ENCODE data around the gene PPM1G.
A peak's percentile ranks its signal among the peaks of the same experiment; 100 is the strongest.
"Not testable (repeated sequence)": the region's sequence is repeated elsewhere in the genome, so short reads cannot be mapped to it uniquely, and the experiment has no call there.

PPM1G gene

DNA sequence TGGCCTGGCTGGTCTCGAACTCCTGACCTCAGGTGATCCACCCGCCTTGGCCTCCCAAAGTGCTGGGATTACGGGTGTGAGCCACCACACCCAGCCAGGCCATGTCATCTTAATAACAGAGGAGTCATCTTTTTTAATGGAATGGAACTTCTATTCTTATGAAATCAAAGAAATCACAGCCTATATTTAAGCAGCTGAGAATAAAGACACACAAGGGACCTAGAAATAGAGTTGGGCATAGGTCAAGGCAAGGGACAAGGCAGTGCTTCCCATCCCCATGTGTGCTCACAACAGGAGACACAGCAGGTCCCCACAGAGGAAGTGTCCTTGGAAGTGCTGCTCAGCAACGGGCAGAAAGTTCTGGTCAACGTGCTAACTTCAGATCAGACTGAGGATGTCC, 35.8 kb downstream of the PPM1G start:
- Mint-ChIP-seq H3K4me1 (peaks cover 29% of the 10 kb centered on the region), H3K36me3 (peaks cover 22% of the 10 kb centered on the region), H3K27me3 (no peaks in the 10 kb centered on the region), H3K27ac (no peak overlapping the region), H3K9me3 (no peaks in the 10 kb centered on the region), H3K4me3 (no peak overlapping the region)
- DNase-seq (ENCODE audit: low spot score in 2 of 2) (no peak), ATAC-seq (ENCODE audit: low read depth) (no peak)

DNA sequence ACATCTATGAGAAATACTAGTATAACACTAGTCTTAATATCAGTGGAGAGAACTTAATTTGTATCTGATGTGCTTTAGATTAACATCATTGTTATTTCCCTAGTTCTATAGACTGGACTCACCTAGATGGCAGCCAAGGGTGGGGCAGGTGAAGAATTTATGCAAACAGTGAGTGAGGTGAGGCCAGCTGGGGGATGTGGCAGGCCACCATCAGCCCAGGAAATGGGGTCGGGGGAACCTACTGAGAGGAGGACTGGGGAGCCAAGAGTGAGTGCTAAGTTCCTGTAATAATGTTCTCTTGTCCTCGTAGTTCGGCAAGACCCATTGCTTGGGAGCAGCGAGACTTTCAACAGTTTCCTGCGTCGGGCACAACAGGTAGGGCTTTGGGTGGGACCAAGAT, 36.5 kb downstream of the PPM1G start:
- ATAC-seq (ENCODE audit: low read depth), result no peak
- H3K4me1 Mint-ChIP-seq, result peaks cover 30% of the 10 kb centered on the region
- no peak overlapping the region for H3K4me3 Mint-ChIP-seq
- peaks cover 22% of the 10 kb centered on the region for H3K36me3 Mint-ChIP-seq
- H3K27me3 Mint-ChIP-seq, result no peaks in the 10 kb centered on the region
- no peak for DNase-seq (ENCODE audit: low spot score in 2 of 2)
- H3K9me3 Mint-ChIP-seq, result no peaks in the 10 kb centered on the region
- H3K27ac Mint-ChIP-seq, result peak overlapping the region; percentile 85

DNA sequence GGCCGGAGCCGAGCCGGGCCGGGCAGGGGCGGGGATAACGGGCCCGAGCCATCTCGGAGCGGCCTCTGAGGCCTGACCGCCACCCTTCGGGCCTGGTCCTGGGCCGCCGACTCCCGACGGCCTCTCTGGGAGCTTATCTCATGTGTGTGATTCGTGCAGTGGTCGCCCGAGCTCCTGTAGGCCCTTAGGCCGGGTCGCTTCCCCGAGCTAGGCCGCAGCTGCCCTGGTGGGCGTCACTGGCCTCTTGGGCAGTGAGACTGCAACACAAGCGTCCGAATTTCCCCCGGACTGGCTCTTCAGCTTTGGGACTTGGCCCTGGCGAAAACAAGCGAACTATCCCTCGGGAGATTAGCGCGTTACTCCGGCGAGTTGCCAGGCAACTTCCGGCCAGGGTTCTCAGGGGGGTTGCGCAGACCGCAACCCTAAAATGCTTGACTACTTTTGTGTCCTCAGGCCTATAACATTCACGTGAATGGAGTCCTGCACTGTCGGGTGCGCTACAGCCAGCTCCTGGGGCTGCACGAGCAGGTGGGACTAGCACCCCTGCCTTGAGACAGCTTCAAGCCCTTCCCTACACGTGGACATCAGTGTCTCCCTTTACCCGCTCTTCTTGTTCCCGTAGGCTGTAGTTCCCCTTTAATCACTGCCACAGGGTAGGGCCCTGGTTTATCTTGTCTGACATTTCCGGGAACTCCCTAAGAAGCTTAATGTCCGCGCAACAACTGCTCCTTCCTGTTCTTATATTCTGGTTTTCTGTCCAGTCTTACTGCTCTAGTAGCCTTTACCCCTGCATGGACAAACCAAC, 38.4 kb downstream of the PPM1G start:
- H3K36me3 Mint-ChIP-seq, result peaks cover 31% of the 10 kb centered on the region
- peak; percentile 25 for ATAC-seq (ENCODE audit: low read depth)
- peak overlapping the region; percentile 85 for H3K27ac Mint-ChIP-seq

DNA sequence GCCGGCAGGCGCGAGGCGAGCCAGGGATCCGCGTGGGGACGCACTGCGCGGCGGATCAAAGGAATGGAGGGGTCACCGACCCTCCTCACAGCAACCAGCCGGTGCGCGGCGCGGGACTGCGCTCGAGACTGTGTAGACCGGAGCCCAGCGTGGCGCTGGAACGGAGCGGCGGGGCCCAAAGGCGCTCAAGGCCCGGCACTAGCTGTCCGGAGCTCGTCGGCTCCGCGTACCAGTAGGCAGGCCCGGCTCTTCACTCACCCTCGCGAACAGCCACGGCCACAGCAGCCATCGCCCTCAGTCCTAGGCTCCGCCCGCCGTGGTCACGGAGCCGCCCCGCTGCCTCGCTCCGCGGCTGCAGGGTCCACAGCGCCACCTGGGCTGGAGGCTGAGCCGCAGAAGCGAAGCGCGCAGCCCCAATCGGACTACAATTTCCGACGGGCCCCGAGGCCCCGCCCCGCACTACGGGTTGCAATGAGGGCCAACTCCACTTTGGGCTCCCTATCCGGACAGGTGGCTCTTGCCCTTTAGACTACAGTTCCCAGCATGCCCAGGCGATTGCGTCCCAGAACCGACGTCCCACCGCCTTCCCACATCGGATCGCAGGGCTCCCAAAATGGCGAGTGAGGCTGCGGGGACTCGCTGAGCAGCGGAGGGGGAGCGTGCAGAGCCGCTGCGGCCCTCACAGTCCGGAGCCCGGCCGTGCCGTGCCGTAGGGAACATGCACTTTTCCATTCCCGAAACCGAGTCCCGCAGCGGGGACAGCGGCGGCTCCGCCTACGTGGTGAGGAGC, 39.2 kb downstream of the PPM1G start, which contains the start of the genes EIF2B4 and SNX17:
Gene EIF2B4, minus strand, starts transcription at position 313 of the 790 bp plus-strand sequence. Its CDS starts 24 bp downstream, at position 289.
Gene SNX17, plus strand, starts transcription at position 591 of the 790 bp plus-strand sequence. Its CDS starts 128 bp downstream, at position 719.
- Mint-ChIP-seq H3K4me1 (peaks cover 28% of the 10 kb centered on the region), H3K27ac (peak within 1 kb of the TSS; percentile 85), H3K27me3 (no peaks in the 10 kb centered on the region), H3K36me3 (peaks cover 30% of the 10 kb centered on the region), H3K9me3 (no peaks in the 10 kb centered on the region), H3K4me3 (peak within 1 kb of the TSS; percentile 88)
- ATAC-seq (ENCODE audit: low read depth) (peak; percentile 85), DNase-seq (ENCODE audit: low spot score in 2 of 2) (peak; percentile 97 to 98)

More for the DNA sequence above, 38.4 kb downstream of the PPM1G start:
- Mint-ChIP-seq H3K9me3 (no peaks in the 10 kb centered on the region), H3K4me3 (peak overlapping the region; percentile 88), H3K27me3 (no peaks in the 10 kb centered on the region), H3K4me1 (peaks cover 28% of the 10 kb centered on the region)
- peak; percentile 39 to 42 for DNase-seq (ENCODE audit: low spot score in 2 of 2)

DNA sequence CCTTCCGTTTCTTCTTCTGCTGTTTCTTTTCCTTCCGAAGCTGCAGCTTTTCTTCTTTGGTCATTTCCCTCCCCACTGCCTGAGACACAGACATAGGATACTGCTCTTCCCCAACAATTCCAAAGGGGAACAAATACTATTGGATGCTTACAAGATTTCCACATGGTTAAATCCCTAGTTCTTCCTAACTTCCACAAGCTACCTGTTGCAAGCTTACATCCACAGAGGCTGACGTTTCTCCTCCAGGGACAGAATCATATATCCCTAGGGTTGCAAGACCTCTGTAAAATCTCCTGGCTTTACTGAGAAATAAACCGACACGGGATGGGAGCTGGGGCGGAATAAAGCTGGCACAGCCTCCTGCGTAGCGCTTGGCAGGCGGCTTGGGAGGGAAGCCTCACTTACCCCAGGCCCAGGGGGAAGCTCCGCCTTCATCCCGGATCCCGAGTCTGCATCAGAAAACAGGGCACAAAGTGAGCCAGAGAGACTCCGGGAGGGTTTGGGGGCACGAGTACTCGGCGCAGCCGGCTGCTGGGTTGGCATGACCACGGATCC, 39.8 kb downstream of the PPM1G start:
- ATAC-seq (ENCODE audit: low read depth), result no peak
- Mint-ChIP-seq H3K36me3 (peaks cover 26% of the 10 kb centered on the region), H3K4me3 (peak overlapping the region; percentile 88), H3K27me3 (no peaks in the 10 kb centered on the region), H3K4me1 (peaks cover 26% of the 10 kb centered on the region), H3K9me3 (no peaks in the 10 kb centered on the region), H3K27ac (peak overlapping the region; percentile 83)
- DNase-seq (ENCODE audit: low spot score in 2 of 2), result no peak

DNA sequence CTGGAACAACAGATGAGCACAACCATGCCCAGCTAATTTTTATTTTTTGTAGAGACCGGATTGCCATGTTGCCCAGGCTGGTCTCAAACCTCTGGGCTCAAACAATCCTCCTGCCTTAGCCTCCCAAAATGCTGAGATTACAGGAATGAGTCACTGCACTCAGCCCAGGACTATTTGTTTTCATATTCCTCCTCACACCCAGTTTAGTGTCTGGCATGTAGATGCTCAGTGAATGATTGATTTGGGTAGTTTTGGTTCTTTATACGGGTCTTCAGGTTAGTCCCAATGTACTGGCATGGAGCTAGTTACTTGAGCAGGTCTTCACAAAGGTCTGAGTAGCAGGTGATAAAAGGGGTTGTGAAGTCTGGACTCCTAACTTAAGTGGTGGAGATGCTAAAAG, 45.5 kb downstream of the PPM1G start:
- DNase-seq (ENCODE audit: low spot score in 2 of 2), result no peak
- Mint-ChIP-seq H3K27me3 (no peaks in the 10 kb centered on the region), H3K4me1 (peaks cover 3% of the 10 kb centered on the region), H3K36me3 (peaks cover 19% of the 10 kb centered on the region), H3K9me3 (no peaks in the 10 kb centered on the region), H3K27ac (no peak overlapping the region), H3K4me3 (no peak overlapping the region)
- no peak for ATAC-seq (ENCODE audit: low read depth)

DNA sequence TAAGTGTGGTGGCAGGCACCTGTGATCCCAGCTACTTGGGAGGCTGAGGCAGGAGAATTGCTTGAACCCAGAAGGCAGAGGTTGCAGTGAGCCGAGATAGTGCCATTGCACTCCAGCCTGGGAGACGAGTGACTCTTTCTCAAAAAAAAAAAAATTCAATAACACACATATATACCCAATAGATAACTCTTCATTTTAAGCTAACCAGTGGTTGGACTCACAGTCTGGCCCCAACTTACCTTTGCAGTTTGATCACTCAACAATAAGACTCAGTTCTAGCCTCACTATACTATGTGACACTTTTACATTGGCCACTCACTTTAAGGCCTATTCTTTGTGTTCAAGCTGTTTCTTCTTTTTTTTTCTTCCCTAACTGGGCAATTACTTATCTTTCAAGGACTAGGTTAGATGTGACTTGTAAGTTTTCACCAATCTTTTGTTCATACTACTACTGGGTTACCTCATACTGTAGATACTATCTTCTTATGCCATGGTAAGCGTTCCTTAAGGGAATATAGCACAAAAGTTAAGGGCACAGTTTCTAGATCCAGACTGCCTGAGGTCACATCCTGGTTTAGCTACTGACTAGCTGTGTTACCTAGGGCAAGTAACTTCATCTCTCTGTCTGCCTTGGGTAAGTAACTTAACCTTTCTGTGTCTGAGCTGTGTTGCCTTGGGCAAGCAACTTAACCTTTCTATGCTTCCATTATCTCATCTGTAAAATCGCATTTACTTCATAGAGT, 46.5 kb downstream of the PPM1G start:
- no peak overlapping the region for H3K27ac Mint-ChIP-seq
- DNase-seq (ENCODE audit: low spot score in 2 of 2) (no peak), ATAC-seq (ENCODE audit: low read depth) (no peak)
- peaks cover 7% of the 10 kb centered on the region for H3K4me1 Mint-ChIP-seq
- H3K36me3 Mint-ChIP-seq, result peaks cover 18% of the 10 kb centered on the region
- no peaks in the 10 kb centered on the region for H3K9me3 Mint-ChIP-seq
- no peak overlapping the region for H3K4me3 Mint-ChIP-seq
- no peaks in the 10 kb centered on the region for H3K27me3 Mint-ChIP-seq

DNA sequence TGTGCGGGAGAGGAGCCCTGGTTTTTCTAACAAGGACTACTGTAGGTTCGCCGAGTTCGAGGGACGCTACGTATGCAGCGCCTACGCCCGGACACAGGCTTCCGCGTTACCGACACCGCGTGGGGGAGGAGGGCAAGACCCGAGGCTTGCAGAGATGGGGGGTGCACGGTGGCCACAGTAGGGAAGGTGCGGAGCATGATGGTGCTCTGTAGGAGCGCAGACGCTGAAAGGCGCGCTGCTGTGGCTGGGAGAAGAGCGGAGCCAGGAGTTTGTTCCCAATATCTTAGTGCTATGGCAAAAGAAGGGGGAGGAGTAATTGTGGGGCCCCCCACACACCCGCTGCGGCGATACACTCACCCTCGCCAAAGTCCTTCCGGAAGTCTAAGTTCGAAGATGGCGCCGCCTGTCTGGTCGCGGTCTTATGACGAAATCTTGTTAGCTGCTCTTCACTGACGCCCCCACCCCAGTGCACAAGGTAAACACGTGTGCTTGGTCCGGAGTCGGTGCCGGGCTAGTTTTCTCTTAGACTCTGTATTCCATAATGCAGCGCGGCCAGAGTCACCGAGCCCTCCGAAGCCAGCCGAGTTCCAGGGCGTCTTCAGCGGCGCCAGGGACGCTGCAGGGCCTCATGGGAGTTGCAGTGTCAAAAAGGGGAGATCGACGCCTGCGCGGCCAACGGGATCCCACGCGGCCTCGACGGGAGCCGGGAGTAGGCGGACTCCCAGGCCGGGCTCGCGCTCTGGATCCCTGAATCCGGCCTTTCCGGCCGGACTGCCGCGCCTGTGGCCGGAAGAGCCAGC, 52.8 kb downstream of the PPM1G start, which contains the start of gene GTF3C2:
Gene GTF3C2, minus strand, starts transcription at position 383 of the 800 bp plus-strand sequence. CDS start 13,210 bp downstream, outside the sequence.
- peaks cover 27% of the 10 kb centered on the region for H3K4me1 Mint-ChIP-seq
- H3K36me3 Mint-ChIP-seq, result no peaks in the 10 kb centered on the region
- peak; percentile 83 for ATAC-seq (ENCODE audit: low read depth)

DNA sequence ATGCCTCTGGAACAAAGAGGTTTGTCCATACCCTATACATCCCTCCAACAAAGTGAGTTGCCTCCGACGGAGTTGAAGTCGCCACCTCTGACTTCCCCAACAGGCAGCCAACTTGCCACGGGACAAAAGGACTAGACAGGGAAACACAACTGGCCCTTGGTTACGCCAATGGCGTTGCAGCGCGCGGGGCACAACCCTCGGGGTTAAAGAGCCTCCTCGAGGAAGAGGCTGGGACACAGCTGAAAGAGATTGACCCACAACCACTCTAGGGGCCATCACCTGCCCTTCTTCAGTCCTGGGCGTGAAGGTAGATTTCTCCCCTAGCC, 53.4 kb downstream of the PPM1G start:
- no peaks in the 10 kb centered on the region for H3K9me3 Mint-ChIP-seq
- H3K4me1 Mint-ChIP-seq, result peaks cover 27% of the 10 kb centered on the region
- no peaks in the 10 kb centered on the region for H3K36me3 Mint-ChIP-seq
- no peak for DNase-seq (ENCODE audit: low spot score in 2 of 2)
- no peaks in the 10 kb centered on the region for H3K27me3 Mint-ChIP-seq
- peak overlapping the region; percentile 97 for H3K27ac Mint-ChIP-seq
- H3K4me3 Mint-ChIP-seq, result peak overlapping the region; percentile 97
- ATAC-seq (ENCODE audit: low read depth), result peak; percentile 21

More for the DNA sequence above, 52.8 kb downstream of the PPM1G start, which contains the start of gene GTF3C2:
- DNase-seq (ENCODE audit: low spot score in 2 of 2), result peak; percentile 88
- Mint-ChIP-seq H3K27ac (peak within 1 kb of the TSS; percentile 97), H3K27me3 (no peaks in the 10 kb centered on the region), H3K9me3 (no peaks in the 10 kb centered on the region), H3K4me3 (peak within 1 kb of the TSS; percentile 97)

DNA sequence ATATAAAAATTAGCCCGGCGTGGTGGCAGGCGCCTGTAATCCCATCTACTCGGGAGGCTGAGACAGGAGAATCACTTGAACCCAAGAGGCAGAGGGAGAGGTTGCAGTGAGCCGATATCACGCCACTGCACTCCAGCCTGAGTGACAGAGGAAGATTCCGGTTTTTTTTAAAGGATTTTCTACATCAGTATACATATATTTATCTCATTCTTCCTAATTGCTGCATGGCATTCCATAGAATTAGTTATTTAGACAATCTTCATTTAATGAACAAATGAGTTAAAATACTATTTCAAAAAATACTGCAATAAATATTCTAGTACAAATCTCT, 54.8 kb downstream of the PPM1G start:
- DNase-seq (ENCODE audit: low spot score in 2 of 2), result no peak
- no peak overlapping the region for H3K27ac Mint-ChIP-seq
- peaks cover 32% of the 10 kb centered on the region for H3K4me1 Mint-ChIP-seq

DNA sequence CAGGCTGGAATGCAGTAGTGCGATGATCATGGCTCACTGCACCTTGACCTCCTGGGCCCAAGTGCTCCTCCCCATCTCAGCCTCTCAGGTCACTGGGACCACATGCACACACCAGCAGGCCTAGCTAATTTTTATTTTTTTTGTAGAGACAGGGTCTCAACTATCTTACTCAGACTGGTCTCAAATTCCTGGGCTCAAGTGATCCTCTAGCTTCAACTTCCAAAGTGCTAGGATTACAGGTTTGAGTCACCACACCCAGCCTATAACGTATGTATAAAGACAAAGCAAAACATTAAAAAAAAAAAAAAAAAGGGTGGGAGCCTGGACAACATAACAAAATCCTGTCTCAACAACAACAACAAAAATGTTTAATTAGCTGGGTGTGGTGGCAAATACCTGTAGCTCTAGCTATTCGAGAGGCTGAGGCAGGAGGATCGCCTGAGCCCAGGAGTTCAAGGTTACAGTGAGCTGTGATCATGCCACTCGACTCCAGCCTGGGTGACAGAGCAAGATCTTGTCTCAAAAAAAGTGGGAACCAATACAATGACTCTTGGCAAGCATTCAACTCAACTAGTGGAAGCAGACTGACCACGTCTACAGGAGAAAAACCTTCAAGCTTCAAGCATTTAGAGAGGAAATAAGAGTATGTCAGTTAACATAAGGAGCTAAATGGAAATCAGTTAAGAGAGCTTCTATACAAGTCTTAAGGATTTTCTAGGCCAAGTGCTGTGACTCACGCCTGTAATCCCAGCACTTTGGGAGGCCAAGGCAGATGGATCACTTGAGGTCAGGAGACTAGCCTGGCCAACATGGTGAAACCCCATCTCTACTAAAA, 55.4 kb downstream of the PPM1G start:
- Mint-ChIP-seq H3K27ac (peak overlapping the region; percentile 24), H3K36me3 (peaks cover 5% of the 10 kb centered on the region), H3K9me3 (no peaks in the 10 kb centered on the region), H3K4me3 (peak overlapping the region; percentile 15), H3K4me1 (peaks cover 32% of the 10 kb centered on the region), H3K27me3 (no peaks in the 10 kb centered on the region)
- DNase-seq (ENCODE audit: low spot score in 2 of 2) (no peak), ATAC-seq (ENCODE audit: low read depth) (no peak)

More for the DNA sequence above, 54.8 kb downstream of the PPM1G start:
- Mint-ChIP-seq H3K4me3 (no peak overlapping the region), H3K27me3 (no peaks in the 10 kb centered on the region), H3K36me3 (peaks cover 4% of the 10 kb centered on the region), H3K9me3 (no peaks in the 10 kb centered on the region)
- no peak for ATAC-seq (ENCODE audit: low read depth)

DNA sequence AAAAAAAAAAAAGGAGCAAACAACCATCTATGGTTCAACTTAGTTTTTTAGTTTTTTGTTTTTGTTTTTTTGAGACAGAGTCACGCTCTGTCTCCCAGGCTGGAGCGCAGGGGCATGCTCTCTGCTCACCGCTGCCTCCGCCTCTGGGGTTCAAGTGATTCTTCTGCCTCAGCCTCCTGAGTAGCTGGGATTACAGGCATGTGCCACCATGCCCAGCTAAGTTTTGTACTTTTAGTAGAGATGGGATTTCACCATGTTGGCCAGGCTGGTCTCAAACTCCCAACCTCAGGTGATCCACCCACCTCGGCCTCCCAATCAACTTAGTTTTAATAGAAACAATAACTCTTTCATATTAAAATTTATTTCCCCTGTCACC, 56.0 kb downstream of the PPM1G start:
- peak overlapping the region; percentile 24 for H3K27ac Mint-ChIP-seq
- not testable (repeated sequence) for DNase-seq (ENCODE audit: low spot score in 2 of 2); H3K4me3 Mint-ChIP-seq; H3K9me3 Mint-ChIP-seq; H3K27me3 Mint-ChIP-seq; H3K36me3 Mint-ChIP-seq; ATAC-seq (ENCODE audit: low read depth)
- peaks cover 30% of the 10 kb centered on the region for H3K4me1 Mint-ChIP-seq
